Measurements from ENCODE around the gene CNEP1R1.

- TF ChIP-seq ZNF274 (IDR thresholded peaks at IDR 0.05; ENCODE audit: low read depth, low read length) (no peak), YY1 (IDR thresholded peaks at IDR 0.05; ENCODE audit: insufficient read depth, insufficient read length) (no peak)
These were observed 59.0 kb downstream of the CNEP1R1 start for GRCh38 chr16:50083996-50084395.

Measured in NT2/D1 (cell line).